ENCODE data around the gene CPEB4. TPM values are rescaled to one million over a fixed set of nuclear protein-coding genes. Genes with fewer than 3 reads are reported as not detected.

The CPEB4 gene
- total and polyA plus RNA-seq, 2 donors (not counting 3 experiments of a cell fraction or from before 2014, with no cell fraction given): 11.3 to 16.4 TPM

GRCh38 chr5:173973616-173973969 lies 85.4 kb downstream of the CPEB4 start:
- POLR2A ChIA-PET: interaction anchor here (0.7 kb wide), 1 partner anchor 358 kb away, joined by 3 read pairs; no protein-coding TSS in a partner anchor
- no peak overlapping the region for H3K27ac ChIP-seq (ENCODE audit: insufficient read depth, low read depth, low read length)
- no peaks in the 10 kb centered on the region for H3K9me3 ChIP-seq (replicated peaks; ENCODE audit: control insufficient read depth, insufficient read depth, low read length)
- CTCF ChIA-PET: interaction anchor here (0.6 to 4.1 kb wide), 49 partner anchors 8 to 679 kb away, joined by 3 to 150 read pairs (median 5); partner anchors contain the start of genes BOD1 and CPEB4
- no peaks in the 10 kb centered on the region for H3K36me3 ChIP-seq (ENCODE audit: control insufficient read depth in 2 of 2, extremely low read depth in 1 of 2, insufficient read depth in 2 of 2, low read length in 2 of 2)
- dilution Hi-C loops (cut with MboI; ENCODE audit: extremely low pct_ligation_motif_present, low sequenced_read_pairs): no loop called here
- H3K4me1 ChIP-seq (ENCODE audit: control insufficient read depth, extremely low read depth, insufficient read depth, low read length): peaks cover 6% of the 10 kb centered on the region
- H2AFZ ChIP-seq (ENCODE audit: low read depth, low read length): peak overlapping the region; percentile 98
- no peaks in the 10 kb centered on the region for H3K79me2 ChIP-seq (ENCODE audit: control insufficient read depth, insufficient read depth, low read length)
- intact Hi-C loops (cut with micrococcal nuclease): loop anchor here (1.0 kb wide), 10 partner anchors 54 to 677 kb away; partner anchors contain the start of gene CPEB4
- H4K20me1 ChIP-seq (replicated peaks; ENCODE audit: control insufficient read depth, extremely low read depth, insufficient read depth, low read length): no peaks in the 10 kb centered on the region
- DNase-seq (ENCODE audit: low read depth, low spot score) (no peak), FAIRE-seq (no peak)
- H3K9ac ChIP-seq (replicated peaks; ENCODE audit: extremely low read depth, insufficient read depth, low read length): peak overlapping the region; percentile 45
- H3K4me3 ChIP-seq (replicated peaks in 1 of 3; ENCODE audit: insufficient read depth in 1 of 3, low read depth in 1 of 3, low read length in 3 of 3): peak overlapping the region in 2 of 3 experiments; percentile 36 to 59
- peak overlapping the region; percentile 75 for H3K4me2 ChIP-seq (ENCODE audit: insufficient read depth, low read length)
- no peaks in the 10 kb centered on the region for H3K9me1 ChIP-seq (replicated peaks; ENCODE audit: control insufficient read depth, extremely low read depth, insufficient read depth, low read length)
- BruUV-seq (replicated peaks): no TSS peak
- TF ChIP-seq CTCF (IDR thresholded peaks at IDR 0.05; ENCODE audit: extremely low read depth in 1 of 2, insufficient read depth in 1 of 2, low read depth in 1 of 2, low read length in 2 of 2): no peak
- peak; percentile 28 for TF ChIP-seq EZH2 (IDR thresholded peaks at IDR 0.05; ENCODE audit: borderline replicate concordance, low read depth, low read length, severe bottlenecking)
- peaks cover 0 to 2% of the 10 kb centered on the region in 2 experiments for H3K27me3 ChIP-seq (ENCODE audit: control insufficient read depth in 2 of 2, insufficient read depth in 2 of 2, low read length in 2 of 2)

GRCh38 chr5:173974688-173975239 lies 86.6 kb downstream of the CPEB4 start:
- CTCF ChIA-PET: interaction anchor here (0.9 to 4.1 kb wide), 7 partner anchors 12 to 681 kb away, joined by 3 to 150 read pairs (median 6); partner anchors contain the start of gene BOD1
- Histone ChIP-seq H3K9me1 (replicated peaks; ENCODE audit: control insufficient read depth, extremely low read depth, insufficient read depth, low read length) (no peaks in the 10 kb centered on the region), H3K79me2 (ENCODE audit: control insufficient read depth, insufficient read depth, low read length) (no peaks in the 10 kb centered on the region), H3K4me3 (replicated peaks in 1 of 3; ENCODE audit: insufficient read depth in 1 of 3, low read depth in 1 of 3, low read length in 3 of 3) (no peak overlapping the region), H4K20me1 (replicated peaks; ENCODE audit: control insufficient read depth, extremely low read depth, insufficient read depth, low read length) (no peaks in the 10 kb centered on the region), H3K4me1 (ENCODE audit: control insufficient read depth, extremely low read depth, insufficient read depth, low read length) (peaks cover 6% of the 10 kb centered on the region), H3K9me3 (replicated peaks; ENCODE audit: control insufficient read depth, insufficient read depth, low read length) (no peaks in the 10 kb centered on the region), H3K36me3 (ENCODE audit: control insufficient read depth in 2 of 2, extremely low read depth in 1 of 2, insufficient read depth in 2 of 2, low read length in 2 of 2) (no peaks in the 10 kb centered on the region), H3K27ac (ENCODE audit: insufficient read depth, low read depth, low read length) (no peak overlapping the region), H3K9ac (replicated peaks; ENCODE audit: extremely low read depth, insufficient read depth, low read length) (no peak overlapping the region), H2AFZ (ENCODE audit: low read depth, low read length) (no peak overlapping the region), H3K27me3 (ENCODE audit: control insufficient read depth in 2 of 2, insufficient read depth in 2 of 2, low read length in 2 of 2) (peaks cover under 1 to 2% of the 10 kb centered on the region in 2 experiments), H3K4me2 (ENCODE audit: insufficient read depth, low read length) (no peak overlapping the region)
- DNase-seq (ENCODE audit: low read depth, low spot score) (no peak), FAIRE-seq (no peak)
- TF ChIP-seq FOS (IDR thresholded peaks at IDR 0.05; ENCODE audit: borderline replicate concordance, insufficient read depth, low read length): no peak
- TF ChIP-seq CTCF (IDR thresholded peaks at IDR 0.05; ENCODE audit: extremely low read depth in 1 of 2, insufficient read depth in 1 of 2, low read depth in 1 of 2, low read length in 2 of 2): no peak
- TF ChIP-seq JUN (IDR thresholded peaks at IDR 0.05; ENCODE audit: borderline replicate concordance, insufficient read depth, insufficient read length, low read depth): no peak
- no peak for TF ChIP-seq POLR2A (IDR thresholded peaks at IDR 0.05; ENCODE audit: low read depth, low read length)
- no peak for TF ChIP-seq GATA2 (IDR thresholded peaks at IDR 0.05; ENCODE audit: insufficient read depth, insufficient read length, low read depth, low read length)
- no peak for TF ChIP-seq POLR2AphosphoS5 (IDR thresholded peaks at IDR 0.05; ENCODE audit: insufficient read depth, low read depth, low read length)
- no peak for TF ChIP-seq MYC (IDR thresholded peaks at IDR 0.05; ENCODE audit: low read depth, low read length)
- no peak for TF ChIP-seq EZH2 (IDR thresholded peaks at IDR 0.05; ENCODE audit: borderline replicate concordance, low read depth, low read length, severe bottlenecking)
- no peak for TF ChIP-seq MAX (IDR thresholded peaks at IDR 0.05; ENCODE audit: insufficient read depth, insufficient read length)
- no TSS peak for BruUV-seq (replicated peaks)
- POLR2A ChIA-PET: no interaction called here
- dilution Hi-C loops (cut with MboI; ENCODE audit: extremely low pct_ligation_motif_present, low sequenced_read_pairs) (no loop called here), intact Hi-C loops (cut with micrococcal nuclease) (no loop called here)

Measured in endothelial cell of umbilical vein (primary cell).